Tibial artery (tissue), 4 donors: Measurements from ENCODE around the gene C14orf39.

Experiments
- DNase-seq, 2 donors: peaks; one replicate each; pipeline ENCODE4 v3.0.0-alpha.2; 2019
- H3K27ac ChIP-seq, 2 donors: fragments of 200-600 bp; sonication (generic) in 1 of 2; 1 replicate in 1 of 2; 2 replicates in 1 of 2; pipeline ENCODE4 v1.5.1; 2018 to 2019; ENCODE audit warnings: mild to moderate bottlenecking in 1 of 2
- H3K27me3 ChIP-seq, 2 donors: fragments of 200-600 bp; sonication (generic) in 1 of 2; one replicate each; pipeline versions ENCODE4 v1.5.1 to v1.6.0; 2016 to 2019
- H3K36me3 ChIP-seq, 3 donors: fragments of 200-600 bp; sonication (generic) in 2 of 3; one replicate each; pipeline ENCODE4 v1.5.1; 2016 to 2019; ENCODE audit warnings: mild to moderate bottlenecking in 2 of 3
- H3K4me1 ChIP-seq, 4 donors: fragments of 200-600 bp; sonication (generic) in 2 of 4; 1 replicate in 3 of 4; 2 replicates in 1 of 4; pipeline ENCODE4 v1.5.1; 2016 to 2019
- H3K4me3 ChIP-seq, 2 donors: fragments of 200-600 bp; sonication (generic) in 1 of 2; 1 replicate in 1 of 2; 2 replicates in 1 of 2; pipeline ENCODE4 v1.5.1; 2018 to 2019; ENCODE audit warnings: mild to moderate bottlenecking in 2 of 2
- H3K9me3 ChIP-seq, 3 donors: fragments of 200-600 bp; sonication (generic) in 1 of 3; one replicate each; pipeline ENCODE4 v1.5.1; 2016 to 2019
- CTCF ChIP-seq, 2 experiments: fragments of 200-600 bp in 1 of 2; fragments of 450-650 bp in 1 of 2; IDR thresholded peaks; one replicate each; pipeline ENCODE4 v1.5.1; 2017 to 2019; ENCODE audit warnings: antibody characterized with exemption in 2 of 2, mild to moderate bottlenecking in 1 of 2, moderate library complexity in 1 of 2
- intact Hi-C: fragments of 100-400 bp; cut with DNase I; formaldehyde crosslinking; loops from one replicate; pipeline ENCODE4 v1.15.0; 2023; ENCODE audit warnings: low total_unique reads

Gene C14orf39

GRCh38 chr14:60485598-60486251 is at the start of gene C14orf39:
Gene C14orf39, minus strand, starts transcription at chr14:60486063. Its CDS starts 985 bp downstream, at chr14:60485078.
- H3K9me3 ChIP-seq, result peaks cover 0 to 5% (median 0%) of the 10 kb centered on the region in 3 donors
- H3K4me3 ChIP-seq, result peak within 1 kb of the TSS; percentile 17 to 41
- peaks cover 0 to 29% of the 10 kb centered on the region in 2 donors for H3K27me3 ChIP-seq
- H3K4me1 ChIP-seq, result peaks cover 0 to 10% (median 4%) of the 10 kb centered on the region in 4 donors
- intact Hi-C loops, result no loop called here
- no peaks in the 10 kb centered on the region for H3K36me3 ChIP-seq
- no peak for TF ChIP-seq CTCF (IDR thresholded peaks at IDR 0.05)
- no peak within 1 kb of the TSS for H3K27ac ChIP-seq
- DNase-seq, result peak in 1 of 2 donors; percentile 59

- intact Hi-C loops, result no loop called here
Measured at GRCh38 chr14:60532442-60532841, 46.6 kb upstream of the C14orf39 start.

GRCh38 chr14:60515511-60516289 is 29.8 kb upstream of the C14orf39 start:
- TF ChIP-seq CTCF (IDR thresholded peaks at IDR 0.05), result no peak
- Histone ChIP-seq H3K9me3 (no peaks in the 10 kb centered on the region), H3K27ac (no peak overlapping the region), H3K27me3 (peaks cover 0 to 69% of the 10 kb centered on the region in 2 donors), H3K4me1 (peaks cover 0 to 23% (median 16%) of the 10 kb centered on the region in 4 donors), H3K36me3 (no peaks in the 10 kb centered on the region), H3K4me3 (peak overlapping the region; percentile 35 to 45)
- intact Hi-C loops, result no loop called here
- peak in 1 of 2 donors; percentile 59 for DNase-seq

More at GRCh38 chr14:60532442-60532841, 46.6 kb upstream of the C14orf39 start:
- Histone ChIP-seq H3K27ac (no peak overlapping the region), H3K36me3 (no peaks in the 10 kb centered on the region), H3K27me3 (no peaks in the 10 kb centered on the region), H3K4me3 (no peak overlapping the region), H3K4me1 (no peaks in the 10 kb centered on the region), H3K9me3 (no peaks in the 10 kb centered on the region)
- TF ChIP-seq CTCF (IDR thresholded peaks at IDR 0.05), result no peak
- no peak for DNase-seq

- no peak overlapping the region for H3K27ac ChIP-seq
- peak overlapping the region; percentile 35 to 45 for H3K4me3 ChIP-seq
- peaks cover 0 to 76% of the 10 kb centered on the region in 2 donors for H3K27me3 ChIP-seq
- peaks cover 0 to 31% (median 23%) of the 10 kb centered on the region in 4 donors for H3K4me1 ChIP-seq
- intact Hi-C loops, result no loop called here
- H3K9me3 ChIP-seq, result no peaks in the 10 kb centered on the region
- no peaks in the 10 kb centered on the region for H3K36me3 ChIP-seq
- TF ChIP-seq CTCF (IDR thresholded peaks at IDR 0.05), result peak; percentile 6 to 29
- DNase-seq, result peak; percentile 34 to 60
Measured at GRCh38 chr14:60514741-60515491, 29.1 kb upstream of the C14orf39 start.

- Histone ChIP-seq H3K4me1 (peaks cover 0 to 37% (median 29%) of the 10 kb centered on the region in 4 donors), H3K4me3 (peak overlapping the region; percentile 35 to 45), H3K27me3 (peaks cover 0 to 82% of the 10 kb centered on the region in 2 donors), H3K36me3 (no peaks in the 10 kb centered on the region), H3K27ac (no peak overlapping the region), H3K9me3 (no peaks in the 10 kb centered on the region)
- TF ChIP-seq CTCF (IDR thresholded peaks at IDR 0.05), result no peak
- DNase-seq, result no peak
- intact Hi-C loops, result no loop called here
Measured at GRCh38 chr14:60514378-60514740, 28.5 kb upstream of the C14orf39 start.
